Chondrocyte (in vitro differentiated cells): Measurements from ENCODE around the gene STYK1. TPM values are rescaled to one million over a fixed set of nuclear protein-coding genes. Genes with fewer than 3 reads are reported as not detected.

Experiments used
- DNase-seq: peaks from one replicate; pipeline ENCODE4 v3.0.0; 2021; ENCODE audit warnings: mixed read lengths, low spot score
- H3K27ac Mint-ChIP-seq: one replicate; pipeline ENCODE4 v1.8.0; 2021; ENCODE audit warnings: mild to moderate bottlenecking, moderate library complexity, mixed read lengths; ENCODE audit not compliant: unreplicated experiment
- H3K27me3 Mint-ChIP-seq: 2 replicates; pipeline ENCODE4 v1.8.0; 2021; ENCODE audit warnings: low read depth, mixed read lengths
- H3K36me3 Mint-ChIP-seq: 2 replicates; pipeline ENCODE4 v1.8.0; 2021; ENCODE audit warnings: low read depth, mixed read lengths
- H3K4me1 Mint-ChIP-seq: 2 replicates; pipeline ENCODE4 v1.8.0; 2021; ENCODE audit warnings: low read depth, mild to moderate bottlenecking, mixed read lengths
- H3K4me3 Mint-ChIP-seq: one replicate; pipeline ENCODE4 v1.8.0; 2021; ENCODE audit warnings: mild to moderate bottlenecking, moderate library complexity, mixed read lengths; ENCODE audit not compliant: unreplicated experiment
- H3K9me3 Mint-ChIP-seq: 2 replicates; pipeline ENCODE4 v1.8.0; 2021; ENCODE audit warnings: low read depth, mixed read lengths
- total RNA-seq: library from RNA; stranded (reverse); gene quantifications from 3 replicates; pipeline ENCODE4 v1.2.1, GENCODE V29; 2021
- TF ChIP-seq, protein P1 (sequence below): fragments of 200-600 bp; sonication (generic); IDR thresholded peaks from 2 replicates; pipeline ENCODE4 v1.5.0; 2021; ENCODE audit warnings: antibody characterized with exemption, mild to moderate bottlenecking, moderate library complexity

STYK1 gene
- total RNA-seq, 1 donor from 2014 or later: 0.12 TPM

GRCh38 chr12:10618338-10618987 is 55.4 kb downstream of the STYK1 start:
- DNase-seq: no peak
- no peak overlapping the region for H3K4me3 Mint-ChIP-seq
- TF ChIP-seq, protein P1, sequence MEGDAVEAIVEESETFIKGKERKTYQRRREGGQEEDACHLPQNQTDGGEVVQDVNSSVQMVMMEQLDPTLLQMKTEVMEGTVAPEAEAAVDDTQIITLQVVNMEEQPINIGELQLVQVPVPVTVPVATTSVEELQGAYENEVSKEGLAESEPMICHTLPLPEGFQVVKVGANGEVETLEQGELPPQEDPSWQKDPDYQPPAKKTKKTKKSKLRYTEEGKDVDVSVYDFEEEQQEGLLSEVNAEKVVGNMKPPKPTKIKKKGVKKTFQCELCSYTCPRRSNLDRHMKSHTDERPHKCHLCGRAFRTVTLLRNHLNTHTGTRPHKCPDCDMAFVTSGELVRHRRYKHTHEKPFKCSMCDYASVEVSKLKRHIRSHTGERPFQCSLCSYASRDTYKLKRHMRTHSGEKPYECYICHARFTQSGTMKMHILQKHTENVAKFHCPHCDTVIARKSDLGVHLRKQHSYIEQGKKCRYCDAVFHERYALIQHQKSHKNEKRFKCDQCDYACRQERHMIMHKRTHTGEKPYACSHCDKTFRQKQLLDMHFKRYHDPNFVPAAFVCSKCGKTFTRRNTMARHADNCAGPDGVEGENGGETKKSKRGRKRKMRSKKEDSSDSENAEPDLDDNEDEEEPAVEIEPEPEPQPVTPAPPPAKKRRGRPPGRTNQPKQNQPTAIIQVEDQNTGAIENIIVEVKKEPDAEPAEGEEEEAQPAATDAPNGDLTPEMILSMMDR: no peak
- no peaks in the 10 kb centered on the region for H3K9me3 Mint-ChIP-seq
- no peaks in the 10 kb centered on the region for H3K36me3 Mint-ChIP-seq
- peak overlapping the region; percentile 82 for H3K27ac Mint-ChIP-seq
- H3K27me3 Mint-ChIP-seq: no peaks in the 10 kb centered on the region
- peaks cover 18% of the 10 kb centered on the region for H3K4me1 Mint-ChIP-seq

DNA sequence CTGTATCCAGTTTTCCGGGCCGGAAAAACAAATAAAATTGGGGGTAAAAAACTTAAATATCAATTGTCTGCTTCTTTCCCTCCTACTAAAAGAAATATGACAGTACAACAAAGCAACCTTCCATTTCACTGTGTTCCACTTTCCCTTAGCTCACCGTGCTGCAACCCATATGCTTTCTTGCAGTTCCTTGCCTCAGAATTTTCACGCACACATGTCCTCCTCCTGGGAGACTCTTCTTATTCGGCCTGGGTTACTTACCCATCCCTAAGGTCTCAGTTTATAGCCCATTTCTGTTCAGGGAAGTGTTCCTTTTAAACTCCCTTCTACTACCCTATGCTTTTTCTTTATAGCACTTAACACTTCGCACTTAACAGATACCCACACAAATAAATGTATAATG is 56.0 kb downstream of the STYK1 start:
- no peak overlapping the region for H3K4me3 Mint-ChIP-seq
- H3K36me3 Mint-ChIP-seq: no peaks in the 10 kb centered on the region
- TF ChIP-seq, protein P1: no peak
- no peak for DNase-seq
- peaks cover 19% of the 10 kb centered on the region for H3K4me1 Mint-ChIP-seq
- peak overlapping the region; percentile 82 for H3K27ac Mint-ChIP-seq
- no peaks in the 10 kb centered on the region for H3K9me3 Mint-ChIP-seq
- no peaks in the 10 kb centered on the region for H3K27me3 Mint-ChIP-seq

DNA sequence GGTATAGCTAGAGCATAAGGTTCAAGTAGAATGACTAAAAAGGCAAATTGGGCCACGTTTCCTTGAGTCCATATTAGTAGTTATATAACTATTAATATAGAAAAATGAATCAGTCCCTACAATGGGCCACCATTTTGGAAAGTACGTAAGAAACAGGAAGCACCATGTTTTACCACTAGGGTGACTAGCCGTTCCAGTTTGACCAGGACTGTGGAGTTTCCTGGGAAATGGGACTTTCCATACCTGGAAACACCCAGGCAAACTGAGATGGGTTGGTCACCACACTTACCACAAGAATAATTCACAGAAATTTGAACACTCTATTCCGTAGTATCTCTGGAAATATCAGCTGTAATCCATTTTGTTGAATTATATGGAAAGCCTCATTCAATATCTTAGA is 58.3 kb downstream of the STYK1 start:
- Mint-ChIP-seq H3K9me3 (no peaks in the 10 kb centered on the region), H3K4me3 (no peak overlapping the region), H3K27me3 (no peaks in the 10 kb centered on the region), H3K4me1 (peaks cover 40% of the 10 kb centered on the region), H3K36me3 (no peaks in the 10 kb centered on the region), H3K27ac (no peak overlapping the region)
- no peak for DNase-seq
- TF ChIP-seq, protein P1: no peak

- Mint-ChIP-seq H3K4me1 (peaks cover 40% of the 10 kb centered on the region), H3K36me3 (peaks cover 3% of the 10 kb centered on the region), H3K4me3 (peak overlapping the region; percentile 99), H3K27ac (peak overlapping the region; percentile 99), H3K9me3 (no peaks in the 10 kb centered on the region), H3K27me3 (no peaks in the 10 kb centered on the region)
- TF ChIP-seq, protein P1: no peak
- no peak for DNase-seq
Measured at GRCh38 chr12:10614056-10614370, 59.8 kb downstream of the STYK1 start.

DNA sequence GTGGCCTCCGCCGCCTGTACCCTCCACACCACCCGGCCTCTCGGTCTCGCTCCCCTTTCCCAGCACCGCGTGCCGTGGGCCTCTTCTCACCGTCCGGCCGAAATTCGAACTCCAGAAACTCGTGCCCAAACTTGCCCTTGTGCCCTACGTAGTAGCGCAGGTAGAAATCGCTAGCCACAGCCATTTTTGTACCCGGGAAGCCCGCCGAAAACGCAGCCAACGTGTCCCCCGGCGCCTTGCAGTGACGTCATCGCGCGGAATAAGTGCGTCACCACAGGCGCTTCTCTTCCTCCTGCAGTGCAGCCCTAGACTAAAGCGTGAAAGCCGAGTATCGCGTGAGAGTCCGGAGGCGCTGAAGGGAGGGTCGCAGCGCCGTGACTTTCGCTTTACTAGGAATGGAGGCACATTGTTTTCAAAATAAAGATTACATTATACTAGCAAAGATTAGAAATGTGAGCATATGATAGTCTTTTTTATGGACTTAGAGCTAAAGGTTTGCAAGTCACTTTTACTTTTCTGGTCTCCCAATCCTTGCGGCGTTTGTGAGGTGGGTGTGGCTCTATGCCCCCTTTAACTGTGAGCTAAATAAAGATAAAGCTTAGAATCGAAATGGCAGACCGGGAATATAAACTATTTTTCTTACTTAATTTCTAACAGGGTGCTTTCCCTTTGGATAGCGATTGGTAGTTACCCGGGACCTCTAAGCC is 60.4 kb downstream of the STYK1 start, which contains the start of gene MAGOHB:
MAGOHB (minus strand) TSS at position 261 of the 707 bp plus-strand sequence; CDS start at position 184, 77 bp downstream.
- peak; percentile 97 for DNase-seq
- H3K9me3 Mint-ChIP-seq: no peaks in the 10 kb centered on the region
- peaks cover 3% of the 10 kb centered on the region for H3K36me3 Mint-ChIP-seq
- no peaks in the 10 kb centered on the region for H3K27me3 Mint-ChIP-seq
- peak within 1 kb of the TSS; percentile 99 for H3K27ac Mint-ChIP-seq
- H3K4me3 Mint-ChIP-seq: peak within 1 kb of the TSS; percentile 99
- TF ChIP-seq, protein P1: peak; percentile 2
- peaks cover 37% of the 10 kb centered on the region for H3K4me1 Mint-ChIP-seq
